NT2/D1 (cell line): ENCODE data around the gene MLXIP.
A peak's percentile ranks its signal among the peaks of the same experiment; 100 is the strongest.
"Not testable (repeated sequence)": the region's sequence is repeated elsewhere in the genome, so short reads cannot be mapped to it uniquely, and the experiment has no call there.

ENCODE experiments used
- DNase-seq: peaks from one replicate; pipeline ENCODE4 v3.0.0-alpha.2; 2011; ENCODE audit warnings: low read depth, low spot score
- H3K27me3 ChIP-seq: 2 replicates; pipeline ENCODE4 v1.6.0; 2011; ENCODE audit warnings: mild to moderate bottlenecking; ENCODE audit not compliant: insufficient read length, insufficient read depth
- H3K36me3 ChIP-seq: 2 replicates; pipeline ENCODE4 v1.6.1; 2011; ENCODE audit warnings: mild to moderate bottlenecking, low read length, mixed read lengths; ENCODE audit not compliant: insufficient read depth, insufficient read length
- H3K4me1 ChIP-seq: 2 replicates; pipeline ENCODE4 v1.5.1; 2011; ENCODE audit not compliant: insufficient read depth, insufficient read length
- H3K4me3 ChIP-seq: 2 replicates; pipeline ENCODE4 v1.5.1; 2011; ENCODE audit warnings: low read depth; ENCODE audit not compliant: insufficient read length
- H3K9ac ChIP-seq: 2 replicates; pipeline ENCODE4 v1.6.0; 2011; ENCODE audit warnings: low read depth; ENCODE audit not compliant: insufficient read length
- H3K9me3 ChIP-seq: 2 replicates; pipeline ENCODE4 v1.5.1; 2011; ENCODE audit warnings: mild to moderate bottlenecking, low read length; ENCODE audit not compliant: insufficient read depth
- SUZ12 ChIP-seq: IDR thresholded peaks from 2 replicates; pipeline ENCODE4 v1.6.1; 2011; ENCODE audit not compliant: insufficient read length, insufficient read depth; ENCODE audit errors: extremely low read depth
- YY1 ChIP-seq: IDR thresholded peaks from 2 replicates; pipeline ENCODE4 v1.6.1; 2011; ENCODE audit not compliant: insufficient read length, insufficient read depth
- ZNF274 ChIP-seq: IDR thresholded peaks from 2 replicates; pipeline ENCODE4 v1.6.1; 2011; ENCODE audit warnings: mild to moderate bottlenecking, low read depth, low read length

The MLXIP gene

DNA sequence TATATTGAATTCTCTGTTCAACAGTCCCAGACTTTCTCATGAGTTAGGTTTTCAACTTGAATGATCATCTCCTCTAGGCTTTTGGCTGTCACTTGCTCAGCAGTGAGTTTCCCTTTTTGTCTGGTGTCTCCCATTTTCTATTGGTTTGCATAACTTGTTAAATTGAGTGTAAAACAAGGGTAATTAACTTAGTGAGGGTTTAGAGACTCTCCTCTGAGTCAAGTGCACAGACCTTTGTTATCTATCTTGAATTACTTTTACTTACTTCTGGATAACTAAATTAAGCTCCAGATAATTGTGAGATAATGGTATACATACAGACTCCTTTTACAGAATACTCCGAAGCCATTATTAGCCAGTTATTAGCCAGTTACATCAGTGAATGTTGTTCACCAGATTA lies 22.0 kb downstream of the MLXIP start:
- Histone ChIP-seq H3K27me3 (no peaks in the 10 kb centered on the region), H3K4me3 (no peak overlapping the region), H3K9me3 (peaks cover 4% of the 10 kb centered on the region; the same call in 1 of the 2 replicates), H3K9ac (no peak overlapping the region), H3K36me3 (no peaks in the 10 kb centered on the region), H3K4me1 (peaks cover 9% of the 10 kb centered on the region)
- TF ChIP-seq YY1 (no peak), ZNF274 (no peak), SUZ12 (no peak)
- no peak for DNase-seq

- Histone ChIP-seq H3K36me3 (no peaks in the 10 kb centered on the region), H3K9ac (no peak overlapping the region), H3K4me1 (peaks cover 17% of the 10 kb centered on the region), H3K9me3 (peaks cover 4% of the 10 kb centered on the region; the same call in 1 of the 2 replicates), H3K4me3 (no peak overlapping the region), H3K27me3 (no peaks in the 10 kb centered on the region)
- DNase-seq, result no peak
- no peak for TF ChIP-seq ZNF274
These were observed 23.8 kb downstream of the MLXIP start for GRCh38 chr12:122102331-122102730.

DNA sequence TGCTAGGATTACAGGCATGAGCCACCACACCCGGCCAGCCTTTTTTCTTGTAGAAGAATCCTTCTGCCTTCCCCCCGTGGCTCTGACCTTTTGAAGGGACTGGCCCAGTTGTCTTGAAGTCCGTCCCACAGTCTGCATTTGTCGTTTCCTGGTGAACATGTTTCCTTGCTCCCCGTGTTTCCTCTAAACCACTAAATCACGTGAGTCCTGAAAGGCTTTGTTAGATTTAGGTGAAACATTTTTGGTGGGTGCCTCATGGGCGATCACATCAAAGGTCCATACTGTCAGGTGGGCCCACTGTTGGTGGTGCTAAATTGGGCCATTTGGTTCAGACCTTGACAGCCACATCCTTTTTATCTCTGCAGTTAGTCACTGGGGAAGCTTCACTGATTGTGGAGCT lies 26.3 kb downstream of the MLXIP start:
- H3K4me3 ChIP-seq, result no peak overlapping the region
- no peaks in the 10 kb centered on the region for H3K27me3 ChIP-seq
- no peak overlapping the region for H3K9ac ChIP-seq
- no peaks in the 10 kb centered on the region for H3K36me3 ChIP-seq
- no peak for DNase-seq
- peaks cover 8% of the 10 kb centered on the region for H3K4me1 ChIP-seq
- H3K9me3 ChIP-seq, result peaks cover 4% of the 10 kb centered on the region; the same call in 1 of the 2 replicates
- TF ChIP-seq YY1 (no peak), SUZ12 (no peak), ZNF274 (no peak)

DNA sequence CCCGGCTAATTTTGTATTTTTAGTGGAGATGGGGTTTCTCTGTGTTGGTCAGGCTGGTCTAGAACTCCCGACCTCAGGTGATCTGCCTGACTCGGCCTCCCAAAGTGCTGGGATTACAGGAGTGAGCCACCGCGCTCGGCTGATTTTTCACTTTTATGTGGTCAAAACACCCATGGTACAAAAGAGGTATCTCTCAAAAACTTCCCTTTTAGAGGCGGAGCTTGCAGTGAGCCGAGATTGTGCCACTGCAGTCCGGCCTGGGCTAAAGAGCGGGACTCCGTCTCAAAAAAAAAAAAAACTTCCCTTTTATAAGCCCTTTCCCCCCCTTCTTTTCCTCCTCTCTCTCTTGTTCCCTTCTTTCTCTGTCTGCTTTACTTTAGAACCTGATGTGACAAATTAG lies 26.9 kb downstream of the MLXIP start:
- H3K9ac ChIP-seq, H3K4me3 ChIP-seq, H3K4me1 ChIP-seq, H3K36me3 ChIP-seq, H3K9me3 ChIP-seq, H3K27me3 ChIP-seq, DNase-seq: not testable (repeated sequence)

DNA sequence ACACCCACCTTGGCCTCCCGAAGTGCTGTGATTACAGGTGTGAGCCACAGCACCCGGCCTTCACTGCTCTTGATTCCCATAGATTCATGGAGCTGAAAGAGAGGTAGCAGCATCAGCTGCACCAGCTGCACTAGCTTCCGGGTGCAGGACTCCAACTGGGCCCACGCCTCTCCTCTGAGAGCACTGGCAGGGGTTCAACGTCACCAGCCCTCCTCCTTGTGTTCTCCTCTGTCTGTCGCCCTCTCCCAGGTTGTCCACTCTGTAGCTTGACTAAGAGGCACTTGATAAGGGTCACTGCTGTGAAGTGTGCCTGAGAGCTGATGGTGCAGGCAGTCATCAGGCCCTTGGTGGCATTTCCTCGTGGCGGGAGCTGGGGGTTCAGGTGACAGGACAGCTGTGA lies 28.3 kb downstream of the MLXIP start:
- H3K4me3 ChIP-seq, result no peak overlapping the region
- peaks cover 8% of the 10 kb centered on the region for H3K4me1 ChIP-seq
- H3K9me3 ChIP-seq, result peaks cover under 1% of the 10 kb centered on the region; the same call in 1 of the 2 replicates
- H3K36me3 ChIP-seq, result no peaks in the 10 kb centered on the region
- no peaks in the 10 kb centered on the region for H3K27me3 ChIP-seq
- peak overlapping the region; percentile 59 for H3K9ac ChIP-seq
- DNase-seq, result no peak
- TF ChIP-seq ZNF274 (no peak), YY1 (no peak), SUZ12 (no peak)

DNA sequence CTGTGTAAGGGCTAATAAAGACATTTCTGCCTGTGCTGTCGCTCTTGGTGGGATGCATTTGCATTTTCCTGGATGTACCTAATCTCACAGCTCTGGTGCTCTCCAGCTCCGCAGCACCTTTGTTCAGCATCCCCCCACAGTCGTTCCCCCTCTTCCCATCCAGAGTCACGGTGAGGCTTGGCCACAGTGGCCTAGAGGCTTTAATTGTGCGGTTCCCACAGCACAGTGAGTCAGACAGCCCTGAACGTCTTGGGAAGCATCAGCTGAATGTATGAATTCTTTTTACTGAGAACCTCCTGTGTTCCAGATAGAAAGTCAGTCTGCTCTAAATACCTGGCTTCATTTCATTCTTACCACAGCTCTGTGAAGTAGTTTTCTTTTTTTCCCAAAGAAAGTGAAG lies 28.7 kb downstream of the MLXIP start:
- TF ChIP-seq SUZ12 (no peak), YY1 (no peak), ZNF274 (no peak)
- Histone ChIP-seq H3K9me3 (no peaks in the 10 kb centered on the region), H3K9ac (no peak overlapping the region), H3K36me3 (no peaks in the 10 kb centered on the region), H3K4me3 (no peak overlapping the region), H3K4me1 (peaks cover 8% of the 10 kb centered on the region), H3K27me3 (no peaks in the 10 kb centered on the region)
- no peak for DNase-seq

DNA sequence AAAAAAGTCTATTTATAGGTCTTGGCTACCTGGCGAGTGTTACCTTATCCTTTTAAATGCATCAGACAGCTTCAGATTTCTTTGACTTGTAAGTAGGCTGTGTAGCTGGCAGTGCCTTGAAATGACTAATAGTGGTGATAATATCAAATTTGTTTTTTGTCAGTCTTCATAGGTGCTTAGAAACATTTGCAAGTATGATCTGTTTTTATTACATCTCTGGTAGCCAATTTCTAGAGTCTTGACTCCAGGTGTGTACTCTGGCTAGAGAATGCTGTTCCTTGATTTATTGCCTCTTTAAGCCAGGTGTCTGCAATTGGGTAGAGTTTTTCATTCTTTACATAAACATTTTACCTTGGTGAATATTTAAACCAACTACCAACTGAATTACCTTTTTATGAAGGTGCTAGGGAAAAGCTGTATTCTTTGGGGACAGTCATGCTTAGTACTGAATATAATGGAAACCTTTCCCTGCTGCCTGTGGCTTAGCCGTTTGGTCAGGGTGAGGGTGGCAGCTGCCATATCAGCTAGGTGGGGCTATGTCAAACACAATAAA lies 32.6 kb downstream of the MLXIP start:
- DNase-seq, result no peak
- H3K9ac ChIP-seq, result no peak overlapping the region
- peaks cover 9% of the 10 kb centered on the region for H3K4me1 ChIP-seq
- no peak for TF ChIP-seq SUZ12
- no peak for TF ChIP-seq ZNF274
- TF ChIP-seq YY1, result no peak
- H3K27me3 ChIP-seq, result no peaks in the 10 kb centered on the region
- no peak overlapping the region for H3K4me3 ChIP-seq
- no peaks in the 10 kb centered on the region for H3K9me3 ChIP-seq
- H3K36me3 ChIP-seq, result no peaks in the 10 kb centered on the region
